ENCODE data around the gene SMAD3.

The SMAD3 gene

GRCh38 chr15:67202991-67203390 is 137.6 kb downstream of the SMAD3 start:
- no peak for DNase-seq

DNA sequence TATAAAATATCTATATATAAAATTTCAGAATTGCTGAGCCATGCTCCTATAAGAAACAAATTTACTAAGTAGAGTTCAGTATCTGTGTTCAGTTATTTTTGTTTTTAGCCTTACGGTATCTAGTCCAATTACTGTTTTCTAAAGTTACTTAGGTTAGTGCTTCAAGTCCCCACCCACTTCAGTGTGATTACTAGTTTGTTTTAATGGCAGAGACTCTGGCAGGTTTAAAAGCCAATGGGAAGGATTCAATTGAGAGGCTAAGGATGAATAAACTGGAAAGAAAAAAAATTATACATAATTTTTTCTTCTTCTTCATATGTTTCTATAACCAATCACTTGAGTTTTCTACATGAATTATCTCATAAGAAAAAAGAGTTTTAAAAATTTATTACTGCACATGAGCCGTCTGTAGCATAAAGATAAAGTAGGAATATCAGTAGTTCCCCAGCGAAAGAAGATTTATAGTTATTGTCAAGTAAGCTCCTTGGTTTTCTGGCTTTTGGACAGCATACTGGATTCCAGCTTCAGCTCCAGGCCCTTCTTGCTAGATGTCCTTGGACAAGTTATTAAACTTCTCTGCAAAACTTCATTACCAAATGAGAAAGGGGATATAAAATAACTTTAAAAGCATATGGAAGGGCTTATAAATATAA is 142.3 kb downstream of the SMAD3 start:
- DNase-seq, result no peak

DNA sequence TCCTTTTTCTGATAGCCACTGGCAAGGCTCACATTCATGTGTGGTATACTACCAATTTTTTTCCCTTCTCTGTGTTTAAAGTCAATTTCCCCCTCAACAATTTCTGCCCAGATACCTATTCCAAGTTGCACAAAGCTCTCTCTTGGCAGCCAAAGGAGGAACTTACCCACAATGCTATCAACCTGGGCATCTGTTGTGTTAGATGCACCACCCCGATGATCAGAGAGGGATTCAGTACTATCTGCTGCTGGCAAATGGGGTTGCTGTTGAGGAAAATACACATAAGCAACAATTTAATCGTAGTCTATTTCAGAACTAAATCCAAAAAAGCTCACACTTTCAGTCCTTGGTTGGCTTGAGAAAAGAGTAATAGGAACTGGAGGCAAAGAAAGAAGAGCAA is 143.0 kb downstream of the SMAD3 start:
- no peak for DNase-seq

- no peak for DNase-seq
Measured at GRCh38 chr15:67210555-67211168, 145.3 kb downstream of the SMAD3 start.

- no peak for DNase-seq
Measured at GRCh38 chr15:67212684-67213367, 147.4 kb downstream of the SMAD3 start.

DNA sequence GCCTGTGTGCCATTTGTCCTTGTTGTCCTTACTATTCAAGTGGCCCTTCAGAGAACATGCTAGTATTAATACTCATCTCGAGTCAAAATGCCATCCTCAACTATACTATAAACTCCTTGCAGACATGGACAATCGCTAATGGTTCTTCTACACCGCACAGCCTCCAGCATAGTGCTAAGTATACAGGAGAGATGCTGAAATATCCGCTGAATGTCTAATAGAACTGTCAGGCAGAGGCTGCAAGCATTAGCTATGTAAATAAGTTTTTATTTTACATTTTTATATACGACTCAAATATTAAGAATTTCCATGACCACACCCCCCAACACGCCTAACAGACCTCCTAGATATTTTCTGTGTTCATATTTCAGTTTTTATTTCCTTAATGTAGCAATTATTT is 149.7 kb downstream of the SMAD3 start:
- DNase-seq, result no peak

DNA sequence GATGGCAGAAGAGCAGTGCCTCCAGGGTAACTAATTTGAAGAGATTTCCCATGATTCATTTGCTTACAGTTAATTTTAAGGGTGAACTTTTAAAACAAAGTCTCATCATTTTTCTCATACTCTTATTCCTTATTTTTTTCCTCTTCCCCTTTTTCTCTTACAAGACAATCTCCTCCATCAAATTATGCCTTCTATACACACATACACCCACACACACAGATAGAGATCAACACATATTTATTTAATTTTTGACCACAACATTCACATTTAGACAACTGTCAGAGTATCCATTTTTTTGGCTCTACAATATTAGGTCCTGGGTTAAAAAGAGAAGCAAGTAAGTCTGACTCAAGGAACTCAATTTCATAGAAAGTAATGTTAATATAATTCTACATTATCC is 151.5 kb downstream of the SMAD3 start:
- DNase-seq, result no peak

- no peak for DNase-seq
Measured at GRCh38 chr15:67218428-67218827, 153.0 kb downstream of the SMAD3 start.

DNA sequence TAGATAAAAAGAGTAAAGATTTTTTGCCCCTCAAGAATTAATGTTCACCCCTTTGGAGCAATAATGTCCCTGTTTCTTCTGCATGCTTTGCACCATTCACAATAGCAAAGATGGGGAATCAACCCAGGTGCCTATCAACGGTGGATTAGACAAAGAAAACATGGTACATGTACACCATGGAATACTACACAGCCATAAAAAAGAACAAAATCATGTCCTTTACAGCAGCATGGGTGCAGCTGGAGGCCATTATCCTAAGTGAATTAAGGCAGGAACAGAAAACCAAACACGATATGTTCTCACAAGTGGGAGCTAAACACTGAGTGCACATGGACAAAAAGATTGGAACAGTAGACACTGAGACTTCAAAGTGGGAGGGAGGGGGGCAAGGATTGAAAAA is 153.9 kb downstream of the SMAD3 start:
- DNase-seq, result no peak

DNA sequence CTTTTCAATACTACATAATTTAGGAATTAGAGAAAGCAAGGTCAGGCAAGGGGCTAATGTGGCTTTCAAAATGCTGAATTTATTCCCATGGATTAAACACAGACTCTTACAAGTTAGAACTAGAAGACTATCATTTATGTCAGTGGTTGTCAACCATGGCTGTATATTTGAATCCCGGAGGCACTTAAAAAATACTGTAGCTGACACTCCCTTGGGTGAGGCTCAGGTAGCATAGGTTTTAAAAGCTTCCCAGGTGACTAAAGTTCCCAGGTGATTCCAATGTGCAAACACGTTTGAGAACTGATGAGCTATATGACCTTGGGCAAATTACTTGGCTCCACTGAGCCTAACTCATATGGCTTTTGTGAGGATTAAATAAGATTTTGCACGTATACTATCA is 159.5 kb downstream of the SMAD3 start:
- no peak for DNase-seq

DNA sequence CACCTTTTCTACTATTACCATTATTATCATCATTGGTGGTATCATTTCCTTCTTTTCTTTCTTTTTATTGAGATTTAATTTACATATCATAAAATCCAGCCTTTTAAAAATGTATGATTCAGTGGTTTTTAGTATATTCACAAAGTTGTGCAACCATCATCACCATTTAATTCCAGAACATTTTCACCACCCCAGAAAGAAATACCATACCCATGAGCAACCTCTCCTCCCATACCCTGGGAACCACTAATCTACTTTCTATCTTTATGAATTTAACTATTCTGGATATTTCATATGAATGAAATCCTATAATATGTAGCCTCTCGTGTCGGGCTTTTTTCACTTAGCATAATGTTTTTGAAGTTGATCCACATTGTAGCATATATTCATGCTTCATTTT is 159.9 kb downstream of the SMAD3 start:
- no peak for DNase-seq

DNA sequence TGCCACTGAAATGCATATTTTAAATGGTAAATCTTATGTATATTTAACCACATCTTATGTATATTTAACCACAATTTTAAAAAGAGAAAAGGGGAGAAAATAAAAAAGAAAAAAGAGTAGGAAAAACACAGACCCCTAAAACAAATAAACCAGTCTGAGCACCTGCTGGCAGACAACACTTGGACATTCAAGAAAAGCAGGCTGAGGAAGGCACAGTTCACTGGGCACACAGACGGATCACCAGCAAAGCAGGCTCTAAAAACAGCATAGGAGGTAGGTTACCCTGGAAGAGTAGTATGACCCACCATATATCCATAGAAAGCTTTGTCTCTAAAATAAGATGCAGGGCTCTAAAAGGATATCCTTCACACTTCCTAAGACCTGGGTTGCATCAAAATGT is 162.0 kb downstream of the SMAD3 start:
- no peak for DNase-seq

DNA sequence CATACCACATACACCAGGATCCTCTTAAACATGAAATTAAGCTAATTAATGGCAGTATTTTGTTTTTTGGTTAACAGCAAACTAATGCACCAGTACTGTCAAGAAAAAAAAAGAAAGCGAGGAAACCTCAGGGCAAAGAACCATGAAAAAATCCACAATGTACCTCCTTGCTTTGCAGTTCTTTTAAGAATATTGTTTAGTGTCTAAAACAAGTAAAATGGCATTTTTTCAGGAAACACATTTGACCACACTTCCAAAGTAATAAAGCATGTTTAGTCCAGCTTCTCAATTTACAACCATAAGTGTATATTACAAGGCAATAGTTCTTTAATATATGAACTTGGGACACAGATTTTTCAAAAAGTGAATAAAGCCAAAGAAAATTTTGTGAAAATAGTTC is 162.4 kb downstream of the SMAD3 start:
- no peak for DNase-seq

DNA sequence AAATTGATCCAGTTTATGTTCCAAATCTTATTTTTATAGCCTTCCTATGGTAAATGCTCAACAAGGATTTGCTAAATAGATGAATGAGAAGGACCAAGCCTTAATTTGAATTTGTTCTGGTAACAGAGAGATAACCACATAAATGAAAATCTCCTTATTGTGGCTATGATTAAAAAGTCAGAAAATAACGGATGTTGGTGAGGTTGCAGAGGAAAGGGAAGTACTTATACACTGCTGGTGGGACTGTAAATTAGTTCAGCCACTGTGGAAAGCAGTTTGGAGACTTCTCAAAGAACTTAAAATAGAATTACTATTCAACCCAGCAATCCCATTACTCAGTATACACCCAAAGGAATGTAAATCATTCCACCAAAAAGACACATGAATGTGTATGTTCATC is 162.9 kb downstream of the SMAD3 start:
- no peak for DNase-seq

GRCh38 chr15:67230504-67230903 is 165.1 kb downstream of the SMAD3 start:
- DNase-seq, result no peak

DNA sequence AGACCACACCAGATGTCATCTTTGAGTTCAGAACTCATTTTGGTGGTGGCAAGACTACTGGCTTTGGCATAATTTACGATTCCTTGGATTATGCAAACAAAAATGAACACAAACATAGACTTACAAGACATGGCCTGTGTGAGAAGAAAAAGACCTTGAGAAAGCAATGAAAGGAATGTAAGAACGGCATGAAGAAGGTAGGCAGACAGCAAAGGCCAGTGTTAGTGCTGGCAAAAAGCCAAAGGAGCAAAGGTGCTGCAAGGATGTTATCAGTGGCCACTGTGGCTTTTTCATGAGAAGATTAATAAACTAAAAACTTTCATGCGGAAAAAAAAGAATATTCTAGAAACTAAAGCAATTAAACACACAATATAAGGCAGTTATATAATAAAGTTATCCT is 167.2 kb downstream of the SMAD3 start:
- DNase-seq, result no peak

GRCh38 chr15:67240235-67241131 is 175.1 kb downstream of the SMAD3 start:
- DNase-seq, result no peak

DNA sequence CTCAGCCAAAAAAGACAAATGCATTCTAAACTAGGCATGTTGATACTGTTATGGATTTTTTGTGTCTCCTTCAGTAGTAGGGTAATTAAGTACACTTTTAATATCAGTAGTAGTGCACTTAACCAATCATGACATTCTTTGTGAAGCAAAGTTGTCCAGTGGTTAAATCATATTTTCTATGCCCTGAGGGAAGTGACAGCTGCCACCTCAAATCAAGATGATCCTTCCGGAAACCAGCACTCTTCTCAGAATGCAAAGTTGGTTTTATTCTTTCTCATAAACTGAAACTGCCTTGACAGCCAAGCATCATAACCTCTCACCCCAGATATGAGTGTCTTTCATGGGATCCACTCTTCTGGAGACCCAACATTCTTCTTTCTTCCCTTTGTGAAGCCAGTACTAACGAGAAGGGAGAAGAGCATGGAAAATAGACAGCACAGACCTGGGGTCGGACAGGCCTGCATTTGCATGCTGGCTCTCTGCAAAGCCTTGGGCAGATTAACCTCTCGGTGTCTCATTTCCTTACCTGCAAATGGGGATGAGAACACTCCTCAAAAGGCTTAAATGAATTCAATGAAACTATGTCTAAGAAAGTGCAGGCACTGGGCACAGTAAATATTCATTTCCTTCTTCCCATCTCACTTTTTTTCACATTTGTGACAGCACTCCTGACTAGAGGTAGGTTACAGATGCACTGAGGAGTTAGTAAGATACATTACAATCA is 175.9 kb downstream of the SMAD3 start:
- no peak for DNase-seq

DNA sequence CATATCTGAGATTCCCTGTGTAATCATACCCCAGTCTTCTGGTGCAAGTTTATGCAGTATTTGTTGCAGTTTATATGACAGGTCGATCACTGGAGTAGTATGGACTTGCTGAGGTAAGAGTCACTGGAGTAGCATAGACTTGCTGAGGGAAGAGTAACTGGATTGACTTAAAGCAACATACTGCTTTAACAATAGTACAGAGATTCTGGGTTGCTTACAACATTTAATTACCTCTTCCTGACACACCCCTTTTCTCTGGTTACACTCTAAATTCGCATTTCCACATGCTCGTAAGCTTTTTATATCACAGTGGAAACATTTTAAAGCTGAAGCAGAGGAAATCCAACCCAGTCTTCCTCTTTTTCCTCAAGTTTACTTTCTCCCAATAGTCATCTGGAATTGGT is 177.3 kb downstream of the SMAD3 start:
- no peak for DNase-seq
